ENCODE measurements around the gene KLK12. TPM values are rescaled to one million over a fixed set of nuclear protein-coding genes. Genes with fewer than 3 reads are reported as not detected.

KLK12 gene
- total RNA-seq, 4 donors from 2014 or later, result 0.40 to 1.2 (median 0.54) TPM; not detected in 1

GRCh38 chr19:51015691-51016267 lies 19.0 kb downstream of the KLK12 start:
- Histone ChIP-seq H3K27ac (no peak overlapping the region), H3K4me3 (no peak overlapping the region), H3K4me1 (peaks cover 0 to 31% (median 3%) of the 10 kb centered on the region in 3 donors), H3K9me3 (no peaks in the 10 kb centered on the region), H3K36me3 (no peaks in the 10 kb centered on the region), H3K27me3 (peaks cover 97% of the 10 kb centered on the region)
- no peak for ATAC-seq
- TF ChIP-seq CTCF (IDR thresholded peaks at IDR 0.05), result no peak
- no peak for TF ChIP-seq POLR2A (IDR thresholded peaks at IDR 0.05)
- TF ChIP-seq POLR2AphosphoS5 (IDR thresholded peaks at IDR 0.05), result no peak
- TF ChIP-seq EP300 (IDR thresholded peaks at IDR 0.05), result no peak
- WGBS, 2 donors (ENCODE audit: low coverage in 1 of 2), result 90% methylated on average over 2 of the region's 19 CpGs; no CpG with 5 or more reads in 1 of the 2 donors

DNA sequence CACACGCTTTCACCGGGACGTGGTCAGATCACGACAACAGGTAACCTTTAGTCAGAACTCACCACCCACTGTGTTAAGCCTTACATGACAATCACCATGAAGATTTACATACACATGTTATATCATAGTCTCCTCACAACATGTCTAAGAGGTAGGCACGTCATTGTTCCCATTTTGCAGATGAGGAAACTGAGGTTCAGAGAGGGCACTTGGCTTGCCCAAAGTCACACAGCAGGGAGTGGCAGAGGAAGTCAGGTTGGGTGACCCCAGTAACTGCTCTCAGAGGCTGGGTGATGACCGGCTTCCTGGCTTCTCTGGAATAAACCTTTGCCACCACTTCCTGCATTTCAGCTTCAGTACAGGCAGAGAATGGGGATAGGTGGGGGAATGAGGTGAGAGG lies 20.6 kb downstream of the KLK12 start:
- whole genome bisulfite sequencing, 2 donors (ENCODE audit: low coverage in 1 of 2), result 95 to 96% methylated on average over 4 to 5 of the region's 6 CpGs
- ATAC-seq, result no peak
- Histone ChIP-seq H3K27ac (no peak overlapping the region), H3K27me3 (peaks cover 97% of the 10 kb centered on the region), H3K4me1 (peaks cover 0 to 22% (median 3%) of the 10 kb centered on the region in 3 donors), H3K4me3 (no peak overlapping the region), H3K36me3 (no peaks in the 10 kb centered on the region), H3K9me3 (no peaks in the 10 kb centered on the region)
- no peak for TF ChIP-seq POLR2AphosphoS5 (IDR thresholded peaks at IDR 0.05)
- TF ChIP-seq POLR2A (IDR thresholded peaks at IDR 0.05), result no peak
- TF ChIP-seq EP300 (IDR thresholded peaks at IDR 0.05), result no peak
- no peak for TF ChIP-seq CTCF (IDR thresholded peaks at IDR 0.05)

- H3K4me3 ChIP-seq, result no peak overlapping the region
- 77 to 79% methylated on average over 10 of the region's 12 CpGs for WGBS, 2 donors (ENCODE audit: low coverage in 1 of 2)
- ATAC-seq, result no peak
- H3K27me3 ChIP-seq, result peaks cover 95% of the 10 kb centered on the region
- H3K4me1 ChIP-seq, result peaks cover 0 to 12% (median 3%) of the 10 kb centered on the region in 3 donors
- no peaks in the 10 kb centered on the region for H3K36me3 ChIP-seq
- H3K27ac ChIP-seq, result no peak overlapping the region
- TF ChIP-seq EP300 (IDR thresholded peaks at IDR 0.05) (no peak), POLR2AphosphoS5 (IDR thresholded peaks at IDR 0.05) (no peak), POLR2A (IDR thresholded peaks at IDR 0.05) (no peak), CTCF (IDR thresholded peaks at IDR 0.05) (no peak)
- no peaks in the 10 kb centered on the region for H3K9me3 ChIP-seq
Measured at GRCh38 chr19:51012661-51013190, 22.1 kb downstream of the KLK12 start.

- Histone ChIP-seq H3K9me3 (no peaks in the 10 kb centered on the region), H3K27ac (no peak overlapping the region), H3K36me3 (no peaks in the 10 kb centered on the region), H3K27me3 (peaks cover 91% of the 10 kb centered on the region), H3K4me3 (no peak overlapping the region), H3K4me1 (no peaks in the 10 kb centered on the region)
- TF ChIP-seq CTCF (IDR thresholded peaks at IDR 0.05), result no peak
- TF ChIP-seq EP300 (IDR thresholded peaks at IDR 0.05), result no peak
- no peak for TF ChIP-seq POLR2AphosphoS5 (IDR thresholded peaks at IDR 0.05)
- no peak for TF ChIP-seq POLR2A (IDR thresholded peaks at IDR 0.05)
- no peak for ATAC-seq
- 70 to 73% methylated on average over 3 to 4 of the region's 4 CpGs for WGBS, 2 donors (ENCODE audit: low coverage in 1 of 2)
Measured at GRCh38 chr19:51010066-51010795, 24.6 kb downstream of the KLK12 start.

Measured in gastroesophageal sphincter (tissue), 4 donors.